Mononuclear cell (primary cell): ENCODE measurements around the gene C8G. TPM values are rescaled to one million over a fixed set of nuclear protein-coding genes. Genes with fewer than 3 reads are reported as not detected.

Experiments
- H3K27me3 ChIP-seq: 2 replicates; pipeline ENCODE4 v1.6.0; 2011; ENCODE audit warnings: low read length, control low read depth; ENCODE audit not compliant: insufficient read depth
- H3K4me1 ChIP-seq: 2 replicates; pipeline ENCODE4 v1.5.1; 2011; ENCODE audit warnings: mild to moderate bottlenecking, low read length, control low read depth; ENCODE audit not compliant: insufficient read depth
- H3K4me3 ChIP-seq: 2 replicates; pipeline ENCODE4 v1.5.1; 2011; ENCODE audit warnings: mild to moderate bottlenecking, low read length, moderate library complexity
- H3K9me3 ChIP-seq: 2 replicates; pipeline ENCODE4 v1.5.1; 2011; ENCODE audit warnings: low read depth, mild to moderate bottlenecking, control low read depth, low read length
- total RNA-seq: library from RNA; depleted of rRNA; stranded (reverse); fragments of >200 nt; gene quantifications from one replicate; pipeline ENCODE4 v1.2.3, GENCODE V29; 2012

The C8G gene
- total RNA-seq, 1 donor = not detected

- H3K4me3 ChIP-seq = no peak overlapping the region
- no peaks in the 10 kb centered on the region for H3K9me3 ChIP-seq
- H3K27me3 ChIP-seq = no peaks in the 10 kb centered on the region
These were observed 31.2 kb upstream of the C8G start for GRCh38 chr9:136913701-136914438.

DNA sequence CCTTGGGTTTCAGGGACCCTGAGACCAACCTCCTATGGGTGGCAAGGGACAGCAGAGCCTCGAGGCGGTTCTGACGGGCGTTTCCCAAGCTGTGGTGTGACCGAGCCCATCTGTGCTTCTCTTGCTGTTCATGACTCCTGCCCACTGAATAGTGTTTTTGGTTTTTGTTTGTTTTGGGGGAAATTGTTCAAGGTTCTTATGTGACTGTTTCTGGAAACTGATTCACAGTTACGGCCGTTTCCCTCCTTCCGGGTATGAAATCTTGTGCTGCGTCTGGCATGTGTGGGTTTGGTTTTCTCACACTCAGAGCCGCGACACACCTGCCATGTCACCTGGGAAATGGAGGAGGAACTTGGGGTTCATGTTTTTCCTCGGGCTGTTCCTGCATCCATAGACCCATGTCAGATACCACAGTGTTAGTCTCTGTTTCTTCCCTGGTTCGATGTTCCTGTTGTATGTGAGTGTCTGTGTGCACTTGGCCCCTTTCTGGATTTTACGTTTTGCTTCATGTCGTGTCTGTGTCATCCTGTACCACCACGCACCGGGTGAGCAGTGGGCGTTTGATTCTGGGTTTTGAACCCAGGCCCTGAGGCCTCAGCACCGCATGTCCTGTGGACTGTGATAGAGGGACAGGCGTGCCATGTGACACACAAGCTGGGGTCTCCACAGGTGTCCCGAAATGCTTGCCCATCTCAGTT lies 29.3 kb upstream of the C8G start:
- Histone ChIP-seq H3K9me3 (no peaks in the 10 kb centered on the region), H3K4me1 (no peaks in the 10 kb centered on the region), H3K4me3 (no peak overlapping the region), H3K27me3 (no peaks in the 10 kb centered on the region)

More at GRCh38 chr9:136913701-136914438, 31.2 kb upstream of the C8G start:
- no peaks in the 10 kb centered on the region for H3K4me1 ChIP-seq

GRCh38 chr9:136916330-136917184 lies 28.5 kb upstream of the C8G start:
- no peaks in the 10 kb centered on the region for H3K9me3 ChIP-seq
- H3K4me1 ChIP-seq = no peaks in the 10 kb centered on the region
- no peaks in the 10 kb centered on the region for H3K27me3 ChIP-seq
- H3K4me3 ChIP-seq = no peak overlapping the region

DNA sequence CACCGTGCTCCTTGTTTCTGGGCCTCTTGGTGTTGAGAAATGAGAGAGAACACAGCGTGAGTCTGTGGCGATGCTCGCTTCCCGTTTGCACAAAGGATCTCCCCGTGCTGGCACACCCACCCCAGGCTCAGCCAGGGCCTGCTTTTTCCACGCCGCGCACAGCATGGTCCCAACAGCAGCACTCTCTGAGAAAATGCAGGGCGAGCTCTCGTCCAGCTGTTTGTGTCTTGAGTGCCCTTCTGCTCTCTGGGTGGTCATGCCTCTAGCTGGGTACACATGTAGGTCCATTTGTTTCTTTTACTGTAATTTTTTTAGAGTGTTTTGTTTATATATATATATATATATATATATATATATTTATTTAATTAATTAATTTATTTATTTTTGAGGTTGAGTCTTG lies 27.1 kb upstream of the C8G start:
- Histone ChIP-seq H3K4me1 (no peaks in the 10 kb centered on the region), H3K27me3 (no peaks in the 10 kb centered on the region), H3K9me3 (no peaks in the 10 kb centered on the region), H3K4me3 (no peak overlapping the region)

- Histone ChIP-seq H3K27me3 (no peaks in the 10 kb centered on the region), H3K4me1 (no peaks in the 10 kb centered on the region), H3K4me3 (no peak overlapping the region), H3K9me3 (no peaks in the 10 kb centered on the region)
These were observed 25.0 kb upstream of the C8G start for GRCh38 chr9:136920069-136920468.

- H3K4me1 ChIP-seq = no peaks in the 10 kb centered on the region
- H3K9me3 ChIP-seq = no peaks in the 10 kb centered on the region
- no peak overlapping the region for H3K4me3 ChIP-seq
- no peaks in the 10 kb centered on the region for H3K27me3 ChIP-seq
These were observed 24.3 kb upstream of the C8G start for GRCh38 chr9:136920734-136921231.

GRCh38 chr9:136921307-136921706 lies 23.7 kb upstream of the C8G start:
- no peak overlapping the region for H3K4me3 ChIP-seq
- H3K9me3 ChIP-seq = no peaks in the 10 kb centered on the region
- H3K27me3 ChIP-seq = no peaks in the 10 kb centered on the region
- H3K4me1 ChIP-seq = no peaks in the 10 kb centered on the region

- Histone ChIP-seq H3K4me1 (no peaks in the 10 kb centered on the region), H3K9me3 (no peaks in the 10 kb centered on the region), H3K4me3 (no peak overlapping the region), H3K27me3 (no peaks in the 10 kb centered on the region)
These were observed 23.3 kb upstream of the C8G start for GRCh38 chr9:136921718-136922117.

GRCh38 chr9:136922540-136922939 lies 22.5 kb upstream of the C8G start:
- Histone ChIP-seq H3K4me1 (no peaks in the 10 kb centered on the region), H3K9me3 (no peaks in the 10 kb centered on the region), H3K27me3 (no peaks in the 10 kb centered on the region)

GRCh38 chr9:136923881-136924280 lies 21.2 kb upstream of the C8G start:
- H3K4me3 ChIP-seq = no peak overlapping the region
- H3K27me3 ChIP-seq = no peaks in the 10 kb centered on the region
- H3K4me1 ChIP-seq = no peaks in the 10 kb centered on the region
- H3K9me3 ChIP-seq = no peaks in the 10 kb centered on the region

More at GRCh38 chr9:136922540-136922939, 22.5 kb upstream of the C8G start:
- H3K4me3 ChIP-seq = no peak overlapping the region

DNA sequence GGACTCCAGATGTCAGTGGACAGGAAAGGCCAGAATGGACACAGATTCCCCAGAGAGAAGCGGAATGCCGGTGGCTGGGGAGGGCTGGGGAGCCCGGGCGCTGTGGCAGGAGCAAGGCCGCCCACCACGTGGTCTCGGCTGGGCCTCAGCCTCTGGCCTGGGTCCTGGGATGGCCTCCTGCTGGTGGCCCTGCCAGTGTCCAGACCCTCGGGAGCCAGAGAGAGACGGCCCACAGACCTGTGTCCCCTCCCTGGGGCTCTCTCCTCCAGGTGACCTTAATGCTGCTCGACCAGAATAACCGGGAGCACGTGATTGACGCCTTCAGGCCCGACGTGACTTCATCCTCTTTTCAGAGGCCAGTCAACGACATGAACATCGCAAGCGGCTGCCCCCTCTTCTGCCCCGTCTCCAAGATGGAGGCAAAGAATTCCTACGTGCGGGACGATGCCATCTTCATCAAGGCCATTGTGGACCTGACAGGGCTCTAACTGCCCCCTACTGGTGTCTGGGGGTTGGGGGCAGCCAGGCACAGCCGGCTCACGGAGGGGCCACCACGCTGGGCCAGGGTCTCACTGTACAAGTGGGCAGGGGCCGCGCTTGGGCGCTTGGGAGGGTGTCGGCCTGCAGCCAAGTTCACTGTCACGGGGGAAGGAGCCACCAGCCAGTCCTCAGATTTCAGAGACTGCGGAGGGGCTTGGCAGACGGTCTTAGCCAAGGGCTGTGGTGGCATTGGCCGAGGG lies 19.5 kb upstream of the C8G start:
- Histone ChIP-seq H3K27me3 (no peaks in the 10 kb centered on the region), H3K9me3 (no peaks in the 10 kb centered on the region), H3K4me3 (no peak overlapping the region), H3K4me1 (no peaks in the 10 kb centered on the region)

GRCh38 chr9:136926154-136926704 lies 18.8 kb upstream of the C8G start:
- Histone ChIP-seq H3K4me3 (no peak overlapping the region), H3K9me3 (no peaks in the 10 kb centered on the region), H3K4me1 (no peaks in the 10 kb centered on the region), H3K27me3 (no peaks in the 10 kb centered on the region)

DNA sequence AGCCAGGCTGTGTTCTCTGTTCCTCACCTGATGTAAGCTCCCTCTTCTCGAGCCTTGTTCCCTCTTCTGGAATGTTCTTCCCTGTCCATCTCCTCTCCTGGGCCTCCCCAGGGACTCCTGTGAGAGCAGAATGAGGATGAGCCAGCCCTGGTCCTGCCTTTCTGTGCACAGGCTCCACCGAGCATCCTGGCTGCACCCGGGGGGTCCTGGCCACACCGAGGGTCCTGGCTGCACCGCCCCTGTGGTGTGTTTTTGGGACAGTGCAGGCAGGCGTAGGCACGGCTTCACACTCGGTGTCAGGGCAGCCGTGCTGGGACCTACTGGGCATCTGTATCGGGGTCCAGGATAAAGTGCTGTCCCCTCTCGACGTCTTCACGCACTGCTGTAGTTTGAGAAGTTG lies 18.3 kb upstream of the C8G start:
- H3K4me3 ChIP-seq = no peak overlapping the region
- H3K27me3 ChIP-seq = no peaks in the 10 kb centered on the region
- H3K4me1 ChIP-seq = no peaks in the 10 kb centered on the region
- H3K9me3 ChIP-seq = no peaks in the 10 kb centered on the region
